Muscle layer of colon (tissue), 2 donors: ENCODE measurements around the gene FRK.

ENCODE experiments used
- H3K27ac ChIP-seq: one replicate; pipeline ENCODE4 v1.7.0; 2013; ENCODE audit warnings: low read depth, mild to moderate bottlenecking, low read length, moderate library complexity
- H3K27me3 ChIP-seq, 2 donors: one replicate each; pipeline ENCODE4 v1.7.0; 2013; ENCODE audit warnings: low read length in 2 of 2, mild to moderate bottlenecking in 2 of 2; ENCODE audit not compliant: insufficient read depth in 2 of 2, control insufficient read depth in 1 of 2
- H3K36me3 ChIP-seq: one replicate; pipeline ENCODE4 v1.7.0; 2013; ENCODE audit warnings: mild to moderate bottlenecking, low read length; ENCODE audit not compliant: insufficient read depth
- H3K4me1 ChIP-seq: one replicate; pipeline ENCODE4 v1.7.0; 2013; ENCODE audit warnings: mild to moderate bottlenecking, low read length; ENCODE audit not compliant: insufficient read depth
- H3K4me3 ChIP-seq, 2 donors: one replicate each; pipeline ENCODE4 v1.7.0; 2013; ENCODE audit warnings: low read length in 2 of 2, low read depth in 1 of 2, mild to moderate bottlenecking in 1 of 2, moderate library complexity in 1 of 2
- H3K9ac ChIP-seq: one replicate; pipeline ENCODE4 v1.7.0; 2013; ENCODE audit warnings: low read length
- H3K9me3 ChIP-seq: one replicate; pipeline ENCODE4 v1.7.0; 2013; ENCODE audit warnings: mild to moderate bottlenecking, low read length
- donor health status: abdominal sarcoma.
- donor health status: Adenocarcinoma of cecum.

The FRK gene

DNA sequence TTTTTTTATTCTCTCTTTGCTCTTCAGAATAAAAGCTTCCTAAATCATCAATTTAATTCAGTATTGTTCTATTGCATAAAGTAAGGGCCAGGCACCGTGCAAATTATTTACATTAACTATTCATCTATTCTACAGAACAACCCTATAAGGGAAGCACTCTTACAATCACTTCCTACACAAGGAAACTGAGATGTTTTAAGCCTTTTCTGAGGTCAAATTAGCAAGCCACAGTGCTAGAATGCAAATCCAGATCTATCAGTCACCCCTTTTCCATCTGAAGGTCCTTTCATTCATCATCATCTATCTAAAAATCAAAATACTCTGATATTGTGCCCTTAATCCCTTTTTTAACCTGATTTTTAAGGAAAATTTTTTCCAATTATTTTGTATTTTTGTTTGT lies 31.2 kb downstream of the FRK start:
- H3K27me3 ChIP-seq, result no peaks in the 10 kb centered on the region
- no peak overlapping the region for H3K27ac ChIP-seq

DNA sequence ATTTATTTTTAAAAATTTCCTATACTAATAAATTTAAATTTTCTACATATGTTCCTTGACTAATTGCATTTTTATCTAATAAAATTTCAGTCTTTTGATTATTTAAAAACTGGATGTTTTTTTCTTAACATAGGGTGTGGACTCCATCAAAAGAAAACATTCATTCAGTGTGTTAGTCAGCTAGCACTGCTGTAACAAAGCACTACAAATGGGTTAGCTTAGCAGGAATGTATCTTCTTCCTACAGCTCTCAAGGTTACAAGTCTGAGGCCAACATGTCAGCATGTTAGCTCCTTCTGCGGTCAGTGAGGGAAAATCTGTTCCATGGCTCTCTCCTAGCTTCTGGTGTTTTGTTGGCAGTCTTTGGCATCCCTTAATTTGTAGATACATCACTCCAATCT lies 32.5 kb downstream of the FRK start:
- H3K27me3 ChIP-seq, result no peaks in the 10 kb centered on the region
- no peaks in the 10 kb centered on the region for H3K9me3 ChIP-seq
- no peak overlapping the region for H3K27ac ChIP-seq
- H3K9ac ChIP-seq, result no peak overlapping the region
- H3K36me3 ChIP-seq, result no peaks in the 10 kb centered on the region
- no peaks in the 10 kb centered on the region for H3K4me1 ChIP-seq
- no peak overlapping the region for H3K4me3 ChIP-seq

More for the DNA sequence above, 31.2 kb downstream of the FRK start:
- H3K36me3 ChIP-seq, result no peaks in the 10 kb centered on the region
- no peaks in the 10 kb centered on the region for H3K4me1 ChIP-seq
- H3K9me3 ChIP-seq, result no peaks in the 10 kb centered on the region
- H3K9ac ChIP-seq, result no peak overlapping the region
- H3K4me3 ChIP-seq, result no peak overlapping the region

DNA sequence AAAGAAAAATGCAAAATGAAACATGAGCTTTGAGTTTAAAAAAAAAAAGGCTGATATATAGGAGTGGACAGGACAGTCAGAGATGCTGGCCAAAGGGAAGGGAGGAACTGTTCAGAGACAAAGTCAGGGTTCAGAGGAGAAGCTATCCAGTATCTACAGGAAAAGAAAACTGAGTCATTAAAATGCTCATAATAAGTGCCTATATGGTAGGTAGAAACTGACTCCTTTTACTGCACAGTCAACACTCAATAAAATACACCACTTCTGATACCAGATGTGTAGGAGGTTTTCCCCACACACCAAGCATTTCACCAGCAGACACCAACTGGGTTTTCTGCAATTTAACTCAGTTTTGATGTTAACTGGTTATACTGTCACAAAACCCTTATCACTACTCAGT lies 32.9 kb downstream of the FRK start:
- H3K27ac ChIP-seq, result no peak overlapping the region
- no peaks in the 10 kb centered on the region for H3K9me3 ChIP-seq
- H3K4me3 ChIP-seq, result no peak overlapping the region
- H3K4me1 ChIP-seq, result no peaks in the 10 kb centered on the region
- H3K36me3 ChIP-seq, result no peaks in the 10 kb centered on the region
- H3K9ac ChIP-seq, result no peak overlapping the region
- H3K27me3 ChIP-seq, result no peaks in the 10 kb centered on the region

DNA sequence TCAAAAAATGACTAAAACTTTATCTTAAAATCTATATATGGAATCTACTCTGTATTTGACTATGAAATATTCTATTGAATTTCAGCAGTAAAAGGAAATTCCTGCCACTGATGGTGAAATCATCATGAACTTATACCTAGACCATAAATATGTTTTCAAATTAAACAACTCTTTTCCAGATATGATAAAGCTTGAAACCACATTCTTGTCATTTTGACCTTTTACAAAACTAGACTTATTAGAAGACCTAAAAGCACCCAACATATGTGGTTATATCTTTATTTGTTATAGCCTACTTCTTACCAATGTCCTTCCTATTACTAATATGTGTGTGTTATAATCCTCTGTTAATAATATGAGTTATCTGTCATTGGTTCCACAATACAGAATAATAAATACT lies 35.3 kb downstream of the FRK start:
- Histone ChIP-seq H3K27ac (no peak overlapping the region), H3K4me3 (no peak overlapping the region), H3K36me3 (no peaks in the 10 kb centered on the region), H3K9ac (no peak overlapping the region), H3K9me3 (no peaks in the 10 kb centered on the region), H3K4me1 (no peaks in the 10 kb centered on the region), H3K27me3 (no peaks in the 10 kb centered on the region)

DNA sequence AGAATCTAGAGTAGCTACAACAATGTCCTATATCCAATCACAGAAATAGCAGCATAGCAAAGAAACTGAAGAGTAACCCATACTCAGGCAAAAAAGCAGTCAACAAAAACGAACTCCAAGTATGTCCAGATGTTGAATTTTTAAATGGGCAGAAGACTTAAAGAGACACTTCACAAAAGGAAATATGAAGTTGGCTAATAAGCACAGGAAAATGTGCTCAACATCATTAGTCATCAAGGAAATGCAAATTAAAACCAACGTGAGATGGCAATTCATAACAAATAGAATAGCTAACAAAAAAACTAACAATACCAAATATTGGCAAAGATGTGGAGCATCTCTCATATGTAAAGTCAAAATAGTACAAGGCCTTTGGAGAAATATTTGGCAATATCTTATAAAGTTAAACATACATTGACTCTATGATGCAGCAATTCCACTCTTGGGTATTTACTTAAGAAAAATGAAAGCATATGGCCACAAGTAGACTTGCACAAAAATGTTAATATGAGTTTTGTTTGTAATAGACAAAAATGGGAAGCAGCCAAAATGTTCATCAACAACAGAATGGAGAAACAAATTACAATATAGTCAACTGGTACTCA lies 37.7 kb downstream of the FRK start:
- no peak overlapping the region for H3K4me3 ChIP-seq
- no peaks in the 10 kb centered on the region for H3K4me1 ChIP-seq
- H3K27me3 ChIP-seq, result no peaks in the 10 kb centered on the region
- H3K9me3 ChIP-seq, result no peaks in the 10 kb centered on the region
- no peak overlapping the region for H3K9ac ChIP-seq
- no peak overlapping the region for H3K27ac ChIP-seq
- no peaks in the 10 kb centered on the region for H3K36me3 ChIP-seq

DNA sequence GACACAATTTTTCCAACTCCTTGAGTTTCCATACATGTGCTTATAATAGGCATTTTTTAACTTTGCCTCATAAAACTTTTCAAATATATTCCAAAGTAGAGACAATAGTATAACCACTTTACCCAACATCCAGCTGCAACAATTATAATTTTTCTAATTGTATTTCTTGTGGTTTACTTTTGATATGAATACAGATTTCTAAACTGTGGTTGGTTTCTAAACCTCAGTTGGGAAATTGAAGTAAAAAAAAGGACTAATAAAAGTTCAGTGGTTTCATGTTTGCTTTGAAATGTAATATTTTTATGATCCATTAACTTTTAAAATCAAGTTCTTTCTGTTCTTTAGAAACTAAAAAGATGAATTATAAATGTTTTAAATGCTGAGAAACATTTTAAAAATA lies 40.0 kb downstream of the FRK start:
- H3K27me3 ChIP-seq, result no peaks in the 10 kb centered on the region
- H3K4me1 ChIP-seq, result no peaks in the 10 kb centered on the region
- no peak overlapping the region for H3K9ac ChIP-seq
- no peak overlapping the region for H3K4me3 ChIP-seq
- no peaks in the 10 kb centered on the region for H3K9me3 ChIP-seq
- no peak overlapping the region for H3K27ac ChIP-seq
- H3K36me3 ChIP-seq, result no peaks in the 10 kb centered on the region

DNA sequence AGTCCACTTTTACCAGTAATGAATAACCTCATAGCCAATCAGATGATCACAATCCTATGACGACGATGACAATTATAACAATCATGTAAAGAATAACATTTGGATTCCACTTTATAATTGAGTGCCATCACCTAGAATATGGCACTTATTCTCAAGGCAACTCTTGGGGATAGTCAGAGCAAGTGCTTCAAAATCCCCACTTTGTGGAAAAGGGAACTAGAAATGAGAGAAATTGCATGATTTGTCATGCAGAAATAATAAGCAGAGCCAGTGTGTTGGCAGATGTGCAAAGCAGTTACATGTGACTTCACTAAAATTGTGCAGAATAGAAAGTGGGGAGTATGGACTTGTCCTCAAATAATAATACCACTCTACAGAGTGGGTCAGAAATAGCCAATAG lies 41.3 kb downstream of the FRK start:
- Histone ChIP-seq H3K9ac (no peak overlapping the region), H3K27ac (no peak overlapping the region), H3K36me3 (no peaks in the 10 kb centered on the region), H3K4me1 (no peaks in the 10 kb centered on the region), H3K9me3 (no peaks in the 10 kb centered on the region), H3K4me3 (no peak overlapping the region), H3K27me3 (no peaks in the 10 kb centered on the region)

DNA sequence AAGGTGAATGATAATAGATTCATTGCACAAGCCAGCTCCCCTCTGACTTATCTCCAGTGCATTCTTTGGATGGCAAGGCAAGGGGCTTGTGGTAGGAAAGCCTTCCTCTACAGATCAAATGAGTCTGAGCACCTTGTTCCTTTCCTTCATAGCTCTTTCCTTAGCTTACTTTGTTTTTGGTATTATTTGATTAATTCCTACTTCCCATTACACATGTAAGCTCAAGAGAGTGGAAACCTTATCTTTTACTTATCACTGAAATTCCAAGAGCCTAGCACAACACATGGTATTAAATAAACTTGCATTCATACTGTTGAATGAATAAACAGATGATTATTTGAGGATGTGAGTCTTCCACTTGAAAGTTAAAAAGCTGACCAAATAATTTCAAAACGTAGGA lies 41.7 kb downstream of the FRK start:
- no peak overlapping the region for H3K4me3 ChIP-seq
- H3K4me1 ChIP-seq, result no peaks in the 10 kb centered on the region
- no peak overlapping the region for H3K9ac ChIP-seq
- no peaks in the 10 kb centered on the region for H3K27me3 ChIP-seq
- no peak overlapping the region for H3K27ac ChIP-seq
- H3K36me3 ChIP-seq, result no peaks in the 10 kb centered on the region
- H3K9me3 ChIP-seq, result no peaks in the 10 kb centered on the region

DNA sequence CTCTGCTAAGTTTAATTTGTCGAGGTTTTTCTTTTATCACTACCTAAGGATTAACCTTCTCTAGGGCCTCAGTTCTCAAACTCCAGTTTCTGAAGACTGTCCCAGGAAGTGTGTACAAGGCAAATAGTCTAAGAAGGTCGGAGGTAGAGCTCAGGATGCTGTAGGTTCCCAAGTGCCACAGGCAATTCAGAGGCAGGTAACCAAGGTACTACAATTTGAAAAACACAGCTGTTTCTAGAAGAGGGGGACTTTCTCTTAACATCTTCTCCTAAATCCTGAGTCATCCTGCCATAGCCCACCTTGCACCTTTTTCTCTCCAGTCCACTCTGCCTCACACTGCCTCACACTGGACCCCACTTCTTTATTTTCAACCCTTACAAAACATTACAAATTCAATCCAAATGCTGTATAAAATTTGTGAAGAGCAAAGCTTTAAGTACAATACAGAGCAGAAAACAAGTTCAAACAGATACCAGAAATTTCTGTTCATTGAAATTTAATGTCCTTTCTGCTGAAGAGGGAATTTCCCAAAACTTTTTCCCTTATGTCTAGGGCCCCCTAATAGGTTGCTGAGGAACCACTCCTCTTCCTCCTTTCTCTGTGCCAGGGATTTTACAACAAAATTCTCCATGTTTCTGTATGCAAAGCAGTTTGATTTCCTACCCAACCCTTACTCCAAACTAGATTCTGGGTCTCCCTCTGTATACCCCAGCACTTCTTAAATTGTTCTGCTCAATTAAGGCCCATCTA lies 43.0 kb downstream of the FRK start:
- Histone ChIP-seq H3K9ac (no peak overlapping the region), H3K27ac (no peak overlapping the region)

DNA sequence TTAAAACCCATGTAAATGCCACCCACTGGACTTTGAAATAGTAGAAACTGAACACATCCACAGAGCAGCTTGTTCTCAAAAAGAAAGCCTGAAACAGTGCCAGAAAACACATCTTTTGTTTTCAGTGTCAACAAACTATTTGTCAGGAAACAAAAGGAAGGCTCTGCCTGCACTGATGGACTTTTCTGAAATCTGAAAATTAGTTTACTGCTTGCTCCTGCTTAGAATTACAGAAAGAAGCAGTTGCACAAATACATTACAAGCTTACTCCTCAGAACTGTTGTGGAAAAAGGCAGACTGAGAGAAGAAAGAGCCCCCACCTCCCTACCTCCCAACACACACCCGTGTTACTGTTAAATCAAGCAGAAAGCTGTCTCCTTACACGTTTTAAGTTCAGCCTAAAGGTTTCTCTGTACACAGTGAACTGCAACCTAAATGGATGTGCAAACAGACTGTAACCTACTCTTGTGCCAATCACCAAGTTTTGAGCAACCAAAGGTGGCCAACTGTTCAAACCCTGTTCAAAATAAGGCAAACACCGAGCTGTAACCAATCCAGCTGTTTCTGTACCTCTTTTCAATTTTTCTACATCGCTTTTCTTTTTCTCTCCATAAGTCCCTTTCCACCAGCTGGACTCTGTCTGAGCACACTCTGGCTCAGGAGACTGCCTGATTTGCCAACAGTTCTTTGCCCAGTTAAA lies 43.7 kb downstream of the FRK start:
- Histone ChIP-seq H3K27ac (no peak overlapping the region), H3K4me1 (no peaks in the 10 kb centered on the region)

More for the DNA sequence above, 43.0 kb downstream of the FRK start:
- Histone ChIP-seq H3K9me3 (no peaks in the 10 kb centered on the region), H3K4me3 (no peak overlapping the region), H3K4me1 (no peaks in the 10 kb centered on the region), H3K27me3 (no peaks in the 10 kb centered on the region), H3K36me3 (no peaks in the 10 kb centered on the region)

DNA sequence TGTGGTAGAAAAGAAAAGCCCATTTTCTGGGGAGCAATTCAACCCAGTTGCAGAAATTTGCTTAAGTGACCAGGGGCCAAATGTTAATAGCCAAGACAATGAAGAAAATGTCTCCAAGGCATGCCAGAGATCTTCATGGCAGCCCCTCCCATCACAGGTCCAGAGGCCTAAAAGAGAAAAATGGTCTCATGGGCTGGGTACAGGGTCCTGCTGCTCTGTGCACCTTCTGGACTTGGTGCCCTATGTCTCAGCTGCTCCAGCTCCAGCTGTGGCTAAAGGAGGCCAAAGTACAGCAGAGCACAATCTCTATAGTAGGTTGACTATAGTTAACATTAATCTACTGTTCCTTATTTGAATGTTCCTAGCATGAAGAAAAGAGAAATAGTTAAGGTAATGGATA lies 44.7 kb downstream of the FRK start:
- no peak overlapping the region for H3K4me3 ChIP-seq
- H3K27ac ChIP-seq, result no peak overlapping the region
- no peaks in the 10 kb centered on the region for H3K9me3 ChIP-seq
- H3K27me3 ChIP-seq, result no peaks in the 10 kb centered on the region
- H3K36me3 ChIP-seq, result no peaks in the 10 kb centered on the region
- H3K9ac ChIP-seq, result no peak overlapping the region
- no peaks in the 10 kb centered on the region for H3K4me1 ChIP-seq

More for the DNA sequence above, 43.7 kb downstream of the FRK start:
- Histone ChIP-seq H3K9ac (no peak overlapping the region), H3K36me3 (no peaks in the 10 kb centered on the region), H3K27me3 (no peaks in the 10 kb centered on the region), H3K9me3 (no peaks in the 10 kb centered on the region), H3K4me3 (no peak overlapping the region)
